MCF 10A (cell line): Measurements from ENCODE around the gene CD7. TPM values are rescaled to one million over a fixed set of nuclear protein-coding genes. Genes with fewer than 3 reads are reported as not detected.

Experiments used
- BruUV-seq: library from RNA; stranded (reverse); fragments of 400-500 nt; replicated peaks from 2 replicates; lab custom pipeline; 2021; lab: Mats Ljungman, UMichigan
- CTCF ChIA-PET: fragments of 300-600 bp; sonication (Branson Sonifier 250); formaldehyde crosslinking; extraction: SDS; loops from one replicate; lab custom pipeline; 2021; ENCODE audit warnings: antibody characterized with exemption, inconsistent platforms; lab: Yijun Ruan, JAX
- POLR2A ChIA-PET: fragments of 300-600, 350-650 bp; sonication (Branson Sonifier 250); formaldehyde crosslinking; extraction: SDS; loops from one replicate; lab custom pipeline; 2020; ENCODE audit warnings: antibody characterized with exemption, inconsistent platforms; lab: Yijun Ruan, JAX
- DNase-seq: peaks from one replicate; pipeline ENCODE4 v3.0.0-alpha.2; 2018; ENCODE audit not compliant: unreplicated experiment
- H3K27ac Mint-ChIP-seq: one replicate; pipeline ENCODE4 v1.8.0; 2022; ENCODE audit warnings: mild to moderate bottlenecking, low read depth, mixed read lengths; ENCODE audit not compliant: unreplicated experiment
- H3K27me3 Mint-ChIP-seq: one replicate; pipeline ENCODE4 v1.8.0; 2022; ENCODE audit warnings: mixed read lengths; ENCODE audit not compliant: insufficient read depth, unreplicated experiment
- H3K36me3 Mint-ChIP-seq: one replicate; pipeline ENCODE4 v1.8.0; 2022; ENCODE audit warnings: mild to moderate bottlenecking, moderate library complexity, mixed read lengths; ENCODE audit not compliant: insufficient read depth, unreplicated experiment
- H3K4me1 Mint-ChIP-seq: one replicate; pipeline ENCODE4 v1.8.0; 2022; ENCODE audit warnings: mixed read lengths; ENCODE audit not compliant: insufficient read depth, unreplicated experiment
- H3K4me3 Mint-ChIP-seq: one replicate; pipeline ENCODE4 v1.8.0; 2022; ENCODE audit warnings: mild to moderate bottlenecking, moderate library complexity, mixed read lengths; ENCODE audit not compliant: unreplicated experiment
- H3K9me3 Mint-ChIP-seq: one replicate; pipeline ENCODE4 v1.8.0; 2022; ENCODE audit warnings: mixed read lengths; ENCODE audit not compliant: unreplicated experiment
- CTCF ChIP-seq: fragments of 200-600 bp; IDR thresholded peaks from one replicate; pipeline ENCODE4 v1.8.0; 2022; ENCODE audit warnings: antibody characterized with exemption, mild to moderate bottlenecking; ENCODE audit not compliant: unreplicated experiment
- intact Hi-C: fragments of 100-400 bp; cut with micrococcal nuclease; formaldehyde crosslinking; loops from 2 replicates; pipeline ENCODE4 v1.14.1; 2022
- total RNA-seq: library from RNA; stranded (reverse); gene quantifications from 2 replicates; pipeline ENCODE4 v1.2.3, GENCODE V29; 2022

The CD7 gene
- total RNA-seq, 1 experiment from 2014 or later, result 0.63 TPM

- intact Hi-C loops, result no loop called here
- TF ChIP-seq CTCF, result no peak
- TSS peak; percentile 87 for BruUV-seq
- no peak overlapping the region for H3K27ac Mint-ChIP-seq
- H3K4me3 Mint-ChIP-seq, result no peak overlapping the region
- H3K36me3 Mint-ChIP-seq, result no peaks in the 10 kb centered on the region
- ChIA-PET POLR2A (interaction anchor here (0.6 to 5.3 kb wide), 9 partner anchors 8 to 364 kb away, joined by 3 to 50 read pairs (median 7); partner anchors contain the start of genes CSNK1D and SECTM1), CTCF (interaction anchor here (0.7 to 1.3 kb wide), 2 partner anchors 46 to 70 kb away, joined by 3 to 5 read pairs; no protein-coding TSS in a partner anchor)
- no peaks in the 10 kb centered on the region for H3K9me3 Mint-ChIP-seq
- DNase-seq, result peak; percentile 94
- peaks cover 32% of the 10 kb centered on the region for H3K4me1 Mint-ChIP-seq
- no peaks in the 10 kb centered on the region for H3K27me3 Mint-ChIP-seq
Observed at GRCh38 chr17:82281502-82282238, 35.7 kb downstream of the CD7 start.

GRCh38 chr17:82281076-82281475, 36.3 kb downstream of the CD7 start:
- Mint-ChIP-seq H3K27ac (no peak overlapping the region), H3K9me3 (no peaks in the 10 kb centered on the region), H3K27me3 (no peaks in the 10 kb centered on the region), H3K36me3 (no peaks in the 10 kb centered on the region), H3K4me3 (no peak overlapping the region), H3K4me1 (peaks cover 32% of the 10 kb centered on the region)
- DNase-seq, result no peak
- POLR2A ChIA-PET, result interaction anchor here (0.8 to 5.3 kb wide), 7 partner anchors 8 to 170 kb away, joined by 3 to 50 read pairs (median 8); partner anchors contain the start of genes CSNK1D and SECTM1
- intact Hi-C loops, result no loop called here
- no peak for TF ChIP-seq CTCF
- CTCF ChIA-PET, result interaction anchor here (0.7 kb wide), 1 partner anchor 70 kb away, joined by 3 read pairs; no protein-coding TSS in a partner anchor
- BruUV-seq, result no TSS peak

GRCh38 chr17:82280537-82280936, 36.9 kb downstream of the CD7 start:
- no TSS peak for BruUV-seq
- no peak overlapping the region for H3K27ac Mint-ChIP-seq
- CTCF ChIA-PET, result no interaction called here
- no peaks in the 10 kb centered on the region for H3K9me3 Mint-ChIP-seq
- H3K27me3 Mint-ChIP-seq, result no peaks in the 10 kb centered on the region
- POLR2A ChIA-PET, result interaction anchor here (0.6 to 4.7 kb wide), 5 partner anchors 7 to 126 kb away, joined by 3 to 36 read pairs (median 4); partner anchors contain the start of gene CSNK1D
- H3K36me3 Mint-ChIP-seq, result no peaks in the 10 kb centered on the region
- H3K4me1 Mint-ChIP-seq, result peaks cover 32% of the 10 kb centered on the region
- no peak overlapping the region for H3K4me3 Mint-ChIP-seq
- TF ChIP-seq CTCF, result no peak
- DNase-seq, result no peak
- intact Hi-C loops, result no loop called here

- Mint-ChIP-seq H3K4me1 (peaks cover 22% of the 10 kb centered on the region), H3K36me3 (no peaks in the 10 kb centered on the region), H3K27me3 (no peaks in the 10 kb centered on the region), H3K4me3 (no peak overlapping the region), H3K9me3 (no peaks in the 10 kb centered on the region), H3K27ac (no peak overlapping the region)
- BruUV-seq, result no TSS peak
- POLR2A ChIA-PET, result no interaction called here
- CTCF ChIA-PET, result no interaction called here
- intact Hi-C loops, result no loop called here
- no peak for DNase-seq
- no peak for TF ChIP-seq CTCF
Observed at GRCh38 chr17:82278786-82279391, 38.5 kb downstream of the CD7 start.
